Kasumi-1 (cell line): ENCODE measurements around the gene CNTNAP5.

ENCODE experiments used
- DNase-seq, 2 experiments: peaks; one replicate each; lab custom pipeline; 2025; lab: John Stamatoyannopoulos, UW

The CNTNAP5 gene

GRCh38 chr2:124063596-124063995 is 38.5 kb downstream of the CNTNAP5 start:
- no peak for DNase-seq

GRCh38 chr2:124065636-124066035 is 40.5 kb downstream of the CNTNAP5 start:
- no peak for DNase-seq

GRCh38 chr2:124066776-124067175 is 41.7 kb downstream of the CNTNAP5 start:
- DNase-seq = no peak

GRCh38 chr2:124079045-124079444 is 54.0 kb downstream of the CNTNAP5 start:
- DNase-seq = no peak

- no peak for DNase-seq
Measured at GRCh38 chr2:124080281-124081153, 55.4 kb downstream of the CNTNAP5 start.

GRCh38 chr2:124081154-124081716 is 56.1 kb downstream of the CNTNAP5 start:
- peak in 1 of 2 experiments; percentile 19 for DNase-seq

- no peak for DNase-seq
Measured at GRCh38 chr2:124088616-124089015, 63.5 kb downstream of the CNTNAP5 start.

- no peak for DNase-seq
Measured at GRCh38 chr2:124091721-124092120, 66.6 kb downstream of the CNTNAP5 start.

- DNase-seq = no peak
Measured at GRCh38 chr2:124092651-124093050, 67.6 kb downstream of the CNTNAP5 start.

- DNase-seq = no peak
Measured at GRCh38 chr2:124104914-124105313, 79.8 kb downstream of the CNTNAP5 start.

- no peak for DNase-seq
Measured at GRCh38 chr2:124112206-124112605, 87.1 kb downstream of the CNTNAP5 start.

GRCh38 chr2:124112966-124113365 is 87.9 kb downstream of the CNTNAP5 start:
- DNase-seq = no peak

- no peak for DNase-seq
Measured at GRCh38 chr2:124120246-124120645, 95.2 kb downstream of the CNTNAP5 start.

- DNase-seq = no peak
Measured at GRCh38 chr2:124121106-124121505, 96.0 kb downstream of the CNTNAP5 start.

- no peak for DNase-seq
Measured at GRCh38 chr2:124121760-124122275, 96.7 kb downstream of the CNTNAP5 start.

GRCh38 chr2:124122340-124122739 is 97.3 kb downstream of the CNTNAP5 start:
- DNase-seq = no peak

- DNase-seq = no peak
Measured at GRCh38 chr2:124131276-124131675, 106.2 kb downstream of the CNTNAP5 start.

- no peak for DNase-seq
Measured at GRCh38 chr2:124136110-124136509, 111.0 kb downstream of the CNTNAP5 start.

GRCh38 chr2:124138076-124138475 is 113.0 kb downstream of the CNTNAP5 start:
- DNase-seq = no peak

GRCh38 chr2:124145982-124146381 is 120.9 kb downstream of the CNTNAP5 start:
- DNase-seq = no peak

- DNase-seq = no peak
Measured at GRCh38 chr2:124147552-124147951, 122.5 kb downstream of the CNTNAP5 start.

- DNase-seq = no peak
Measured at GRCh38 chr2:124149571-124149970, 124.5 kb downstream of the CNTNAP5 start.

GRCh38 chr2:124151691-124152090 is 126.6 kb downstream of the CNTNAP5 start:
- DNase-seq = no peak
